Left renal pelvis (tissue), 4 donors: Measurements from ENCODE around the gene LYSET. TPM values are rescaled to one million over a fixed set of nuclear protein-coding genes. Genes with fewer than 3 reads are reported as not detected.
"Not testable (repeated sequence)": the region's sequence is repeated elsewhere in the genome, so short reads cannot be mapped to it uniquely, and the experiment has no call there.

Experiments
- DNase-seq, 4 donors: peaks; one replicate each; pipeline ENCODE4 v3.0.0-alpha.2; 2013; ENCODE audit warnings: low read depth in 4 of 4, low spot score in 3 of 4
- polyA plus RNA-seq, 4 donors: library from polyadenylated mRNA; unstranded; fragments of 120-200 nt; gene quantifications; one replicate each; pipeline ENCODE4 v1.2.1, GENCODE V29; 2013; ENCODE audit not compliant: insufficient read length in 4 of 4

Gene LYSET
- polyA plus RNA-seq, 4 donors: 25.2 to 44.7 (median 36.6) TPM

GRCh38 chr14:93165271-93166265, 19.5 kb upstream of the LYSET start:
- DNase-seq: not testable (repeated sequence)

DNA sequence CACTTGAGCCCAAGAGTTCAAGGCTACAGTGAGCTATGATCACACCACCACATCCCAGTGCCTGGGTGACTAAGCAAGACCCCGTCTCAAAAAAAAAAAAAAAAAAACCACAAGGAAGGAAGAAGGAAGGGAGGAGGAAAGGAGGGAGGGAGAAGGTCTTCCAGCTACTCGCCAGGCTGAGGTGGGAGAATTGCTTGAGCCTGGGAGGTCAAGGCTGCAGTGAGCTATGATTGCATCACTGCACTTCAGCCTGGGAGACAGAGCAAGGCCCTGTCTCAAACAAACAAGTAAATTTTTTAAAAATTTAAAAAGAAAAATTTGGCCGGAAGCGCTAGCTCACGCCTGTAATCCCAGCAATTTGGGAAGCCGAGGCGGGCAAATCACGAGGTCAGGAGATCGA, 16.5 kb upstream of the LYSET start:
- not testable (repeated sequence) for DNase-seq

DNA sequence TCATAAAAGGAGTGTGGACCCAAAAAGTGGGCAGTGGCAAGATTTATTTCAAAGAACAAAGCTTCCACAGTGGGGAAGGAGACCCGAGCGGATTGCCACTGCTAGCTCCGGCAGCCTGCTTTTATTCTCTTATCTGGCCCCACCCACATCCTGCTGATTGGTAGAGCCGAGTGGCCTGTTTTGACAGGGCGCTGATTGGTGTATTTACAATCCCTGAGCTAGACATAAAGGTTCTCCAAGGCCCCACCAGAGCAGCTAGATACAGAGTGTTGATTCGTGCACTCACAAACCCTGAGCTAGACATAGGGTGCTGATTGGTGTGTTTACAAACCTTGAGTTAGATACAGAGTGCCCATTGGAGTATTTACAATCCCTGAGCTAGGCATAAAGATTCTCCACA, 15.5 kb upstream of the LYSET start:
- not testable (repeated sequence) for DNase-seq

GRCh38 chr14:93170141-93170540, 15.0 kb upstream of the LYSET start:
- DNase-seq: not testable (repeated sequence)

- no peak for DNase-seq
Observed at GRCh38 chr14:93171376-93171775, 13.7 kb upstream of the LYSET start.

- no peak for DNase-seq
Observed at GRCh38 chr14:93173943-93174395, 11.1 kb upstream of the LYSET start.

DNA sequence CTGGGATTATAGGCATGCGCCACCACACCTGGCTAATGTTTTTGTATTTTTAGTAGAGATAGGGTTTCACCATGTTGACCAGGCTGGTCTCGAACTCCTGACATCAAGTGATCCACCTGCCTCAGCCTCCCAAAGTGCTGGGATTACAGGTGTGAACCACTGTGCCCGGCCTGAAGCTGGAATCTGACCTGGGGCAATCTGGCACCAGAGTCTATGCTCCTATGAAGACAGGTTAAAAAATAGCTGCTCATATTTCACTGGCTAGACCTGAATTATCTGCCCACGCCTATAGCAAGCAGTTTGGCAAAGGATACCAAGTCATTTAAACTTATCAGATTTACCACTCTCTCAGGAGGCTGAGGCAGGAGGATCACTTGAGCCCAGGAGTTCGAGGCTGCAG, 10.4 kb upstream of the LYSET start:
- not testable (repeated sequence) for DNase-seq

DNA sequence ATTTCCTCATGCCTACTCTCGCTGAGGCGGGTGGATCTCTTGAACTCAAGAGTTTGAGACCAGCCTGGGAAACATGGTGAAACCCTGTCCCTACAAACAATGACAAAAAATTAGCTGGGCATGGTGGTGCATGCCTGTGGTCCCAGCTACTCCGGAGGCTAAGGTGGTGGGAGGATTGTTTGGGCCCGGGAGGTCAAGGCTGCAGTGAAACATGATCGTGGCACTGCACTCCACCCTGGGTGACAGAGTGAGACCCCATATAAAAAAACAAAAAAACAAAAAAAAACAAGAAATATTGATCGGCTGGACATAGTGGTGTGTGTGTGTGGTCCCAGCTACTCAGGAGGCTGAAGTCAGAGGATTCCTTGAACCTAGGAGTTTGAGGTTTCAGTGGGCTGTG, 9.6 kb upstream of the LYSET start:
- DNase-seq: no peak

DNA sequence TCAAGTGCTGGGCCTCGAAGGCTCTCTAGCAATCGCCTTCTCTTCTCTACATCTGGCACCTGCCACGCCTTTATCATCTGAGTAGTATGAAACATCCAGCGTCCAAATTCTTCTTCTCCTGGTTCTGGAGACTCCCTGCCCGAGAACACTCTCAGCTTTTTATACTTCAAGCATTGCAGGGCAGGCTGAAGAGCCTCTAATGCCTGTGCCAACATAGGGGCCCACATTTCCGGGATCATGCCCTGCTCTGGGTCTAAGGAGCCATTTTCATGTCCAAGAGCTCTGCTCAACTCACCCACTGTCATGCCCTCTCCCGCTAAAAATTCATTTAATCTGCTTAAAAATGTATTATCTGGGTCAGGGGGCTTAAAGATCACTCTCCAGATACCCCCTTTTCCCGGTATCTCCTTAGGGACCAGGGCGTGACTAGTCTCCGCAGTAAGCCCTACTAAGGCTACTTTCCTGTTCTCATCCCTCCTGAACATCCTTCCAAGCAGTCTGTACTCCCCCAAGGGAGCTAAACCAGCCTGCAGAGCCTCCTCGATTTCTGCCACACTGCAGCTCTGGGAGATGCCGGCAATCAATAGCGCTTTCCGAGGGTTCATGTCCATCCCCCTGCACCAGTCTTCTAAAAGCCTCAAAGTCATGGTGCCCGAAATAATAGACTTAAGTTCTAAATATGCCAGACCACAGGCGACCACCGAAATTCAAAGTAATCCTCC, 1.4 kb upstream of the LYSET start:
- DNase-seq: no peak

GRCh38 chr14:93185349-93185720, 218 bp downstream of the LYSET start:
- no peak for DNase-seq

DNA sequence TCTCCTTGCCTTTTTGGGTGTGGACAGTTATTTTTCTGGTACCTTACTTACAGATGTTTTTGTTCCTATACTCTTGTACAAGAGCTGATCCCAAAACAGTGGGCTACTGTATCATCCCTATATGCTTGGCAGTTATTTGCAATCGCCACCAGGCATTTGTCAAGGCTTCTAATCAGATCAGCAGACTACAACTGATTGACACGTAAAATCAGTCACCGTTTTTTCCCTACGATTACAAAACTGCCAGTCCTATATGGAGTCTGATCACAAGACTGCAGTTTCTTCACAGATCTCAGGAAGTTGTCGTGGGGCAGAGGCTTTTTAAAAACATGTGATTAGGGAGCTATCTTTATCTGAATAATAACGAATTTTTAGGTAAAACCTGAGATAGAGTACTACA, 1.3 kb downstream of the LYSET start:
- DNase-seq: no peak

GRCh38 chr14:93186956-93187355, 1.8 kb downstream of the LYSET start:
- DNase-seq: no peak

DNA sequence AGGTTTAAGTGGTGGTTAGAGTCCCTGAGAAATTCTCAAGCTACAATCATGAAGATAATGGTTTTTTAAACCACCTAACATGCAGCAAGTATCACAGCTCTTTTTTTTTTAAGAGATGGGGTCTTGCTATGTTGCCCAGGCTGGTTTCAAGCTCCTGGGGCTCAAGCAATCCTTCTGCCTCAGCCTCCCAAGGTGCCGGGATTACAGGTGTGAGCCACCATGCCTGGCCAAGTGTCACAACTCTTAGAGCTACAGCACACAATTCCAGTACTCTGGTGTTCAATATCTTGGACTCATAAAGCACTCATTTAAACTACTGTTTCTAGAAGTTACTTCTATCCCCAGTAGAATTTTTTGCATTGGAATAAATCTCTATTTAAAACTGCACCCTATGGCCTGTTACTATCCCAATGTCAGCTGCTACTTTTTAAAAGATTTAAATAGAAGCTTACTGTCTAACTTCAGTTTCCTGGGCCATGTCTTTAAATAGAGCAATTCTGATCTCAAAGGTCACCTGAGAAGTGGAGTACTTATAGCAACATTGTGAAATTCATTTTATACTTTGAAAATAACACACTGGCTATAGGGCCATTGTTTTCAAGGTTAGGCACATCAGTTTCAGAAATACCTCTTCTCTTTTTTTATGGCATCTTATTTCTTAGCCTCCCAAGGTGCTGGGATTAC, 10.3 kb downstream of the LYSET start:
- DNase-seq: no peak

- no peak for DNase-seq
Observed at GRCh38 chr14:93199031-93199430, 13.9 kb downstream of the LYSET start.

GRCh38 chr14:93200553-93200952, 15.4 kb downstream of the LYSET start:
- DNase-seq: no peak

DNA sequence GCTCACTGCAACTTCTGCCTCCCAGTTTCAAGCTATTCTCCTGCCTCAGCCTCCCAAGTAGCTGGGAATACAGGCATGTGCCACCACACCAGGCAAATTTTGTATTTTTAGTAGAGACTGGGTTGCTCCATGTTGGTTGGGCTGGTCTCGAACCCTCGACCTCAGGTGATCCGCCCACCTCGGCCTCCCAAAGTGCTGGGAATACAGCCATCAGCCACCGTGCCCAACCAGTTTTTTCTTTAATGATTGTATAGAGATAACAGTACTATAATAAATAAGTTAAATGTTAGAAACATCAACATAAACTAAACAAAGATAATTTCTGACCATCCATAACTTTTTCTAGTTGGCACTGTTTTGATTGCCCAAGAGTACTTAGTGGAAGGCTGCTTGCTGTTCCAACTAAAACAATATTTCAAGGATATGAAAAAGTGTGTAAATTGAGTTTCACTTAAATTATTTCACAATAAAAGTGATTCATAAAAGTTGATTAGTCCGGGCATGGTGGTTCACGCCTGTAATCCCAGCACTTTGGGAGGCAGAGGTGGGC, 16.1 kb downstream of the LYSET start:
- no peak for DNase-seq

- DNase-seq: peak; percentile 91 to 96 (median 94)
Observed at GRCh38 chr14:93206793-93207467, 21.8 kb downstream of the LYSET start, which contains the start of the genes GON7 and UBR7. TSS of gene GON7 (minus strand) at chr14:93207065. CDS start at chr14:93207037, 28 bp downstream. TSS of gene UBR7 (plus strand) at chr14:93207256. CDS start at chr14:93207292, 36 bp downstream.

DNA sequence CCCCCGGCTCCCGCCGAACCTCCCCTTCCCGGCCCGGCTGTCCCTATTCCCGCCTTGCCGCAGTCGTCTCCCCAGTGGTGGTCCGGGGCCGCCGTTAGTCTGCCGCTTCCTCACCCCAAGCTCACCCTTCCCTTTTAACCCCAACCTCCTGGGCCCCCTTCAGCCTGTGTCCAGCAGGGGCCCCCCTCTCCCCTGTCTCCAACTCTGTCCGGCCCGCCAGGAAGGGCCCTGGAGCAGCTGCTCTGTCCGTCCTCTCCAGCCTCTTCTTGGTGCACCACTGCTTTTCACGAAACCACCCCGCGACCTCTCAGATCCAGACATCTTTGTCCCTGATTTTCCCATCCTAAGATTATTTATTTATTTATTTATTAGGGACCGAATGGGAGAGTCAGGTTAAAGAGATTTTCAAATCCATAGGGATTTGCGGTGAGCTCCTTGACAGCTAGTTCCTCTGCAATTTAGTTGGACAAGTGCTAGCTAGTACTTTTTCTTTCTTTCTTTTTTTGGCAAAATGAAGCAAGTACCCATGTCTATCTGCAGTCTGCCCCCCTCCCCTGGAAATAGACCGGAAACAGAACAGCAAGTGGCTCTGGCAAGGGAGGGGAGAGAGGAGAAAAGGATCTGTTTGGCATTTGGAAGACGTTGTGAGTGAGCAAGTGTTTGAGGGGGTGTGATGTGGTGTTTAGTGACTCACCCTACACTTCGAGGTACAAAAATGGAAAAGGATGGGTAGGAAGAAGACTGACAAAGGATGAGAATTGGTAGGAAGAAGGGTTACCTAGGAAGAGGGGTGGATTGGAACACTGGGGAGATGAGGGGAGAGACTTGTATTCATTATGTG, 22.6 kb downstream of the LYSET start:
- DNase-seq: peak in 3 of 4 donors; percentile 19 to 36 (median 30)

GRCh38 chr14:93212432-93212831, 27.3 kb downstream of the LYSET start:
- no peak for DNase-seq
